ENCODE results near the gene ARPC1B.
"Not testable (repeated sequence)": the region's sequence is repeated elsewhere in the genome, so short reads cannot be mapped to it uniquely, and the experiment has no call there.

The ARPC1B gene

DNA sequence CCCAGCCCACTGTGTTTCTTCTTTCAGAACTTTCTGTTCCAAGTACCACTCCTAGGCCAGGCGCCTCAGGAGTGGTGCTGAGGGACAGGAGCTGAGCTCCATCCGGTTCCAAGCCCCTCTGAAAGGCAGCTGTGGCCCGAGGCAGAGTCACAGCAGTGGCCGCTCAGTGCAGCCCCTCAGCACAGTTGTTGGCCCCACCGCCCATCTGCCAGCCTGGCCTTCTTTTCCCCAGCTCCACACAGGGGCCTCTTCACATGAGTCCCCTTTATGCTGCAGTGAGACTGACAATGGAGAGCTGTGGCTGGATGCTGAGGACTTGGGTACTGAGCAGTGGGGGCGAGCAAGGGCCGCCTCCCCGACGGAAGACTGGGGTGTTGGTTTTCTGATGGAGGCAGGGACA lies 43.7 kb downstream of the ARPC1B start:
- DNase-seq, result no peak

DNA sequence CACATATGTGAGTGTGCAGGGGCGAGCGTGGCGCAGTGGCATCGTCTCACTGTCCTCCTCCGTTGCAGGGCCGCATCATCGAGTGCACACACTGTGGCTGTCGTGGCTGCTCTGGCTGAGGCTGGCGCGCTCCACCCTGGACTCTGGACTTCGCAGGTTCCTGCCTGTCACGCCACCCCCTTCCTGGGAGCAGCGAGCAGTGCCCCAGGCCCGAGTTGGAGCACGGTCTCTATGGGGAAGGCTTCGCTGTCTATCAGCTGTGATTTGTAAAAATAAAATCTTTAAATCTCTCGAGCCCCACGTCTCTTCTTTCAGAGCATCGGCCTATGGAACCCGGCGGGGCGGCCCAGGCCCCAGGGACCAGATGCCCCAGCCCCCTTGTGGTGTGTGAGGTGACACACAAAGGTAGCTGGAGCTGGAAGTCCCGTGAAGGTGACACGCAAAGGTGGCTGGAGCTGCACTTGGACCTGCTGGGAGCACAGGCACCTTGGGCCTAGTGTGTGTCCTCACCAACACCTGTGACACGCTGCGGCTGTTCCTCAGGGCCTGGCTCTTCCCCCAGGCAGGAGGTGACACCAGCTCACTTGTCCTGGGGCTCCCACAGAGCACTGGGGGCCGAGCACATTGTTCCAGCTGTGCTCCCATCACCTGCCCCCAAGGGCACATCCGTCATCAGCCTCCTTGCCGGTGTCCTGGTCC lies 44.9 kb downstream of the ARPC1B start:
- no peak for DNase-seq

DNA sequence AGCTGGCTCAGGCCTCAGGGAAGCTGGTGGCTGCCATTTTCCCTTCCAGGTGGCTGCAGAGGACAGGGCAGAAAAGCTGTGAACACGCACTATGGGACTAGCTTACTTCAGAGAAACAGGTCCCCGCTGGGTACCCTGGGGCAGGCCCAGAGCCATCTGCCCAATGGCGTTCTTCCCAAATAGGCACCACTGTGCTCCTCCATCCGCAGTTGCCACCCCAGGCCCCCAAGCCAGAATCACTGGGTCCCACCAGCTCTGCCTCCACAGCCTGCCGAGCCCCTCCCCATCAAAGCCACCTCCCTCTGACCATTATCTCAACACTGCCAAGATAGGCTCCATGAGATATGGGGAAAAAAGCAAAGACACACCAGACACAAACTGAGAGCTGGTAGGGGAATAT lies 45.7 kb downstream of the ARPC1B start:
- DNase-seq, result no peak

DNA sequence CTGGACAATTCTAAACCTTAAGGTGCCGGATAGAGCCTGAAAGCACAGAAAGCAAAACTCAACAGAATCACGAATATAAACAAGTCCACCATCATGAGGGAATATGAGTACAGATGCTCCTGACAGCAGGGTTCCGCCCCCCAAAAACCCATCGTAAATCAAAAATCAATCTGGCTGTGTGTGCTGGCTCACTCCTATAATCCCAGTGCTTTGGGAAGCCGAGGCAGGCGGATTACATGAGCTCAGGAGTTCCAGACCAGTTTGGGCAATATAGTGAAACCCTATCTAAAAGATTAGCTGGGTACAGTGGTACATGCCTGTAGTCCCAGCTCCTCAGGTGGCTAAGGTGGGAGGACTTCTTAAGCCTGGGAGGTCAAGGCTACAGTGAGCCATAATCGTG lies 46.5 kb downstream of the ARPC1B start:
- DNase-seq, result no peak

DNA sequence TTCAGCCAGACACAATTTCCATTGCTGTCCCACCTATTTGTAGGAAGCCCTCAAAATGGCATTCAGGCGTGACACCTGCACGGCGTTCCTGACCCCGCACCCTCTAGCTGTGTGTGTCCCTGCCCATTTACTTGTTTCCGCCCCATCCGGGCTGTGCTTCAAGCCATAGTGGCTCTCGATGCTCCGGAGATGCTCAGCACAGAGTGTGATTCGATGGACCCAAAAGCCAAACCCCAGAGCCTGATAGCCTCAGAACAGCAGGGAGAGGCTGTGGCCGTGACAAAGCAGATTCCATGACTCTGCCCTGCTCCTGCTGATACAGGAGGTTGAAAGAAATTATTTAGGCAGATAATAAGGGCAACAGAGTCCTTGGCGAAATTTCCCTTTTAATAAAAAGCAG lies 47.7 kb downstream of the ARPC1B start:
- no peak for DNase-seq

DNA sequence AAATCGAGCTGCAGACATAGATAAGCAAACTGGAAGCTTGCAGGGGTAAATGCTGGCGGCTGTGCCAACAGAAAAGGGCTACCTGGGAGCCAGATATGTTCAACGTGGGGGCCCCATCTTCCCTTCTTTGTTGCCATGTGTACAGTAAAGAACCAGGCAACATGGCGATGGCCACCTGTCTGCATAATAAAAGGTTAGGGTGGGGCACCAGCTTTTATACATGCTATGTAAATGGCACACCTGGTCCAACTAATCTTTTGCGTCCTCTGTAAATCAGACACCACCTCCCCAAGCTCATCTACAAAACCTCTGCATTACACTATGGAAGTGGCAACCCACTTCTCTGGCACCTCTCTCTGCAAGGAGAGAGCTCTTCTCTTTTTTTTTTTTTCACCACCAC lies 48.1 kb downstream of the ARPC1B start:
- no peak for DNase-seq

DNA sequence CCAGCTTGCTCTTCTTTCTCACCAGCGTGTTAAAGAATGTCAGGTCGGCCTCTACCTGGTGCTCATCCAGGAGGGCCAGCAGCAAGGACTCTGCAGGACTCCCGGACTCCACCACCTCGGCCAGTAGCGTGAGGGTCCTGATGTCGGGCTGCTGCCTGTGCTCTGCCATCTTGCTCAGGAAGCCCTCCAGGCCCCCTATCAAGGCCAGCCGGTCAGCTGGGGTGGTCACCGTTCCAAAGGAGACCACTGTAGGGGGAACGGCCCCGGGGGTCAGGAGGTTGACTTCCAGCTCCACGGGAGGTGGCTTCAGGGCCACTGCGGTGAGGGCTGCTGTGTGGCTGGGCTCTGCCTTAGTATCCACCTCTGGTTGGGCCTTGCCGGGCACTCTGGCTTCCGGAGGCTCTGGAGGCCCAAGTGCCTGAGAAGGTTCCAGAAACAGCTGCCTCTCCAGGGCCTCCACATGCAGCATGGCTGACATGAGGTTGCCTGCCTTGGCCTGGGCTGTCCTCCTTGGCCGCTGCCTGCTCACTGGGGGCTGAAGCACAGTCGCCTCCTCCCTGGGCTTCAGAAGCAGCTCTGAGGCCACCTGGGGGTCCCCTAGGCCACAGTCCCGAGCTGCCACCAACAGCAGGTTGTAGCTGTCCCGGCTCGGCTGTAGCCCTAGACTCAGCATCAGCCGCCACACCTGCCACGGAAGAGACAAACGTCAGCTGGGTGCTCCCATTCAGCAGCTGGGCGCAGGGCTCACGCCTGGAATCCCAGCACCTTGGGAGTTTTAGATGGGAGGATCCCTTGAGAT lies 50.6 kb downstream of the ARPC1B start:
- DNase-seq, result no peak

DNA sequence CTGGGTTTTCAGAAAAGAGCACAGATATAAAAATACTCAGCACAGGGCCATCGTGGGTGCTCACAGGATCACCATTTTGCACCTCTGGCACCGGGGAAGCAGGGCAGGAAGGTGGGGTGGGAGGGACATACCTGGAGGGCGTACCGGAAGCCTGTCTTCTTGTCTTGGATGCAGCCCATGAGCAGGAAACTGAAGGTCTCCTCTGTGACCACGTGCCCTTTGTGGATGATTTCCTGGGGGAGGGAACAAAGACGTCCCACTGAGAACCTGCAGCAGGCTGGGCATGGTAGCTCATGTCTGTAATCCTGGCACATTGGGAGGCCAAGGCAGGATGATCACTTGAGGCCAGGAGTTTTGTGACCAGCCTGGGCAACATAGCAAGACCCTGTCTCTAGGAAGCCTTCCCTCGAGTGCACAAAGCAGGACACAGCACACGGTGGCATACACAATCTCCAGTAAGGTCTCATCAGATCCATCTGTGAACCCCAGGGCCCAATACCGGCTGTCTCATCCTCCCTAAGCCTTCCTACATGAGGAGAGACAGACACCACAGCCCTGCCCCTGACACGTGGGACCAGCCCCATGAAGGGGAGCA lies 54.5 kb downstream of the ARPC1B start:
- DNase-seq, result no peak

DNA sequence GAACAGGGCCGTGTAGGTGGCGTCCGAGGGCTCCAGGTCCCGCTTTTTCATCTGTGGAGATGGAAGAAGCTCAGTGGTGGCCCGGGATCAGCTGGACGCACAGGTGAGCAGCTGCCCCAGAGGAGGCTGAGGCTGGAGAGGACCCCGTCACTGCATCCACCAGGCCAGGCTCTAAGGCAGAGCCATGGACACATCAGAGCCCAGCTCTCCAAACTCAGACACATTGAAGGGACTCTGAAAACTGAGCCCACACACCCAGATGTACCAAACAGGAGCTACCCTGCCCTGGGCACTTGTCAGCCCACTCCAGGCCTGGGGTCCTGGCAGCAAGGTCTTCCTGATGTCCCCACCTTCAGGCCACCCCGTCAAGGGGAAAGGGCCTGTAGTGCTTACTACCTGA lies 55.2 kb downstream of the ARPC1B start:
- DNase-seq, result no peak

DNA sequence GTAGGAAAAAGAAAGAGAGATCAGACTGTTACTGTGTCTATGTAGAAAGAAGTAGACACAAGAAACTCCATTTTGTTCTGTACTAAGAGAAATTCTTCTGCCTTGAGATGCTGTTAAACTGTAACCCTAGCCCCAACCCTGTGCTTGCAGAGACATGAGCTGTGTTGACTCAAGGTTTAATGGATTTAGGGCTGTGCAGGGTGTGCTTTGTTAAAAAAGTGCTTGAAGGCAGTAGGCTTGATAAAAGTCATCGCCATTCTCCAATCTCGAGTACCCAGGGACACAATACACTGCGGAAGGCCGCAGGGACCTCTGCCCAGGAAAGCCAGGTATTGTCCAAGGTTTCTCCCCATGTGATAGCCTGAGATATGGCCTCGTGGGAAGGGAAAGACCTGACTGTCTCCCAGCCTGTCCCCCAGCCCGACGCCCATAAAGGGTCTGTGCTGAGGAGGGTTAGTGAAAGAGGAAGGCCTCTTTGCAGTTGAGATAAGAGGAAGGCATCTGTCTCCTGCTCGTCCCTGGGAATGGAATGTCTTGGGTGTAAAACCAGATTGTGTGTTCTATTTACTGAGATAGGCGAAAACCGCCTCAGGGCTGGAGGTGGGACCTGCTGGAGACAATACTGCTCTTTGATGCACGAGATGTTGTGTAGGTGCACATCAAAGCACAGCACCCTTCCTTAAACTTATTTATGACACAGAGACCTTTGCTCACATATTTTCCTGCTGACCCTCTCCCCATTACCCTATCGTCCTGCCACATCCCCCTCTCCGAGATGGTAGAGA lies 57.4 kb downstream of the ARPC1B start:
- DNase-seq, result not testable (repeated sequence)

DNA sequence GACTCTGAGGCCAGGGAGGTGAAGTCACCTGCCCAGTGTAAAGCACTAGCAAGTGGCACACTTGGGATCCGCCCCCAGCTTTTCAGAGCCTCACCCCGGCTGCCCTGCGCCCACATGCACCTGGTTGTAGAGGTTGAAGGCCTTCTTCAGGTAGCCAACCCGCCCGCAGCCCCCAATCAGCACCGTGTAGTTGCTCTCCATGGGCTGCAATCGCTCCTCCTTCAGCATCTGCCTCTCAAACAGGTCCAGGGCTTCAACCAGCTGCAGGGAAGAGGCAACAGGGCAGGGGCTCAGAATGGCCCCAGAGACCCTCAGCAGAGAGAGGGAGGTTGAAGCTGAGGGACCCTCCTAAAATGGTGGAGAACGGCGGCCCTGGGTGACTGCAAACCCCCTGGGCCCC lies 58.6 kb downstream of the ARPC1B start:
- DNase-seq, result no peak

DNA sequence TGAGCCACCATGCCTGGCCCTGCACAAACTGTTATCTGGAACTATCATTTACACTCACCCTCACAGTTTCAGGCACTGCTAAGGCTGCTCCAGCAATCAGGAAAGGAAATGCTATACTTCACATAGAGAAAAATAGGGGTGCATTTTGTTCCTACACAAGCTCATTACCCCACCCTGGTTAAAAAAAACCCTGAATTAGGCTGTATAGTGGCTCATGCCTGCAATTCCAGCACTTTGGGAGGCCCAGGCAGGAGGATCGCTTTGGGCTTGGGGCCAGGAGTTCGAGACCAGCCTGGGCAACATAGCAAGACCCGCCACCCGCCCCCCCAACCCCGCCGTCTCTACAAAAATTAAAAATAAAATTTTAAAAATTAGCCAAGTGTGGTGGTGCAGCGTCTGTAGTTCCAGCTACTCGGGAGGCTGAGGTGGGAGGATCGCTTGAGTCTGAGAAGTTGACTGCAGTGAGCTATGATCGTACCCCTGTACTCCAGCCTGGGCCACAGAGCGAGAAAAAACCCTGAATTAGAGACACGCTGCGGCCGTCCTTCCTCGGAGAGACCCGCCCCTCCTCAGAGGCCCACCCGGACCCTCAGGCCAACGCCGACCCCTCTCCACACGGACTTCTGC lies 63.5 kb downstream of the ARPC1B start:
- DNase-seq, result no peak

DNA sequence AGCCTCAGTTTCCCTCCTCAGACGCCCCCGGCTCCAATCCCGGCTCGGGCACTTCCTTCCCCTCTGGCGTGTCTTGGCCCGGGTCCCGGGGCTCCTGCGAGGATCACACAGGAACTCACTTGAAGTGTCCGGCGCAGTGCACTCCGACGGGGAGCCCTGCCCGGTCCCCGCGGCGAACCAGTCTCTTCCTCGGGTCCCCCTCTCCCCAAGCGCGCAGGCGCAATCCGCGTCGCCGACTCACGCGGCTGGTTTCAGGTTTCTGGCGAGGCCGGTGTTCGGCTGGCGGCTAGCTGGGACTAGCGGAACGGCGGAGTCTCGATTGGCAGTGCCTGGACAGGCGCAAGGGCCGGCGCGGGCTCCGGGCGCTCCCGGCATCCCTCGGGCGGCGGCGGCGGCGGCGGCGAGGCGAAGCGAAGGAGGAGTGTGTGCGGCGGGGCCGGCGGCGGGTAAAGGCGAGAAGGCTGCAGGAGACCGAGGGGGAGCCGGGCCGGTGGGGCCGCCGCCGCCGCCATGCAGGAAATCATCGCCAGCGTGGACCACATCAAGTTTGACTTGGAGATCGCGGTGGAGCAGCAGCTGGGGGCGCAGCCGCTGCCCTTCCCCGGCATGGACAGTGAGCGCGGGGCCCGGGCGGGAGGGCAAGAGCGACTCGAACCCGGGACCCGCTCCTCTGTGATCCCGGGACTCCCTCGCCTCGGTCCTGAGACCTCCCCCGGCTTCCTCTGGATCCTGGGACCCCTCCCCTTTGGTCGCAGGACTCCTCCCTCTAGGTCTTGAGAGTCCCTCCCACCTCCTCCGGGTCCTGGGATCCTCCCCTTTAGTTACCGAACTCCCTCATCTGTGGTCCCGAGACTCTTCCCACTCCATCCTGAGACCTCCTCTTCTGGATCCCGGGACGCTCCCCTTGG lies 64.3 kb downstream of the ARPC1B start, which contains the start of the genes CPSF4 and PTCD1:
TSS of gene CPSF4 (plus strand) at position 371 of the 908 bp plus-strand sequence. CDS start at position 511, 140 bp downstream.
TSS of gene PTCD1 (minus strand) at position 226 of the 908 bp plus-strand sequence. CDS start 3,556 bp downstream, outside the sequence.
- peak; percentile 83 for DNase-seq

DNA sequence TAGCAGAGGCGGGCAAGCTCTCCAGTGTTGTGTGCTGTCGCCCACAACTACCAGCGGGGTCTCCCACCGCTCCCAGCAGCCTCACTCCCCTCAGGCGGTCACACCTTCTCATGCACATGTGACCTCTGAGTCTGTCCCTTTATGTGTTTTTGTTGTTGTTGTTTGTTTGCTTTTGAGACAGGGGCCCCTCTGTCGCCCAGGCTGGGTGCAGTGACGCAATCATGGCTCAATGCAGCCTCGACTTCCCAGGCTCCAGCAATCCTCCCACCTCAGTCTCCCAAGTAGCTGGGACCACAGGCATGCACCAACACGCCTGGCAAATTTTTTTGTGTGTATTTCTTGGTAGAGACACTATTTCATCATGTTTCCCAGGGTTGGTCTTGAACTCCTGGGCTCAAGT lies 65.7 kb downstream of the ARPC1B start:
- DNase-seq, result no peak

Data from NCI-H1694 treated with DMSO at 0.1 percent for 48 hours (cell line).